ENCODE measurements around the gene WDR72.
"Not testable (repeated sequence)": the region's sequence is repeated elsewhere in the genome, so short reads cannot be mapped to it uniquely, and the experiment has no call there.

WDR72 gene

DNA sequence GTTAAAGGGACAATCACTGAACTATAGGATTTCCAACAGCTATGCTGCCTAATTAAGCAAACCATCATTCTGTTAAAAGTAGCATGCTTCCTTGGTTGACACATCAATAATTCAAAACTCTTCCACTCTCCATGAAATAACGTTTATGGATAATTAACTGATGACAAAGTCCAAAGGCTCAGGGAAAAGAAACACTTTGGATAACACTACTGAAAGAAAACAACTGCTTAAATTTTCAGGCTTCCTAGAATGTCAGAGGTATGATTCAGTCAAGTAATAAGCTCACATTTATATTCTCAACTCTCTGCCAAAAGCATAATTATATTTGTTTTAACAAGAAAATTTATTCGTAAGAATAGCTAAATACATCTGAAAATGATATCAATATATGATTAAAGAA, 49.6 kb downstream of the WDR72 start:
- Histone ChIP-seq H3K4me3 (ENCODE audit: low read length in 2 of 2) (no peak overlapping the region), H3K36me3 (ENCODE audit: control insufficient read depth in 2 of 2, insufficient read depth in 2 of 2, low read length in 2 of 2) (no peaks in the 10 kb centered on the region), H3K27ac (ENCODE audit: low read length) (no peak overlapping the region), H3K4me1 (ENCODE audit: control insufficient read depth, insufficient read depth, low read length) (no peaks in the 10 kb centered on the region), H3K27me3 (ENCODE audit: control insufficient read depth in 1 of 2, insufficient read depth in 2 of 2, low read length in 2 of 2) (no peaks in the 10 kb centered on the region), H3K9ac (ENCODE audit: low read length in 2 of 2) (no peak overlapping the region), H3K9me3 (ENCODE audit: control insufficient read depth in 2 of 2, low read length in 2 of 2) (no peaks in the 10 kb centered on the region)

- Histone ChIP-seq H3K27ac (ENCODE audit: low read length) (no peak overlapping the region), H3K9me3 (ENCODE audit: control insufficient read depth in 2 of 2, low read length in 2 of 2) (no peaks in the 10 kb centered on the region), H3K27me3 (ENCODE audit: control insufficient read depth in 1 of 2, insufficient read depth in 2 of 2, low read length in 2 of 2) (no peaks in the 10 kb centered on the region), H3K36me3 (ENCODE audit: control insufficient read depth in 2 of 2, insufficient read depth in 2 of 2, low read length in 2 of 2) (no peaks in the 10 kb centered on the region), H3K4me1 (ENCODE audit: control insufficient read depth, insufficient read depth, low read length) (no peaks in the 10 kb centered on the region), H3K4me3 (ENCODE audit: low read length in 2 of 2) (no peak overlapping the region), H3K9ac (ENCODE audit: low read length in 2 of 2) (no peak overlapping the region)
These were observed 64.1 kb downstream of the WDR72 start for GRCh38 chr15:53695365-53695764.

DNA sequence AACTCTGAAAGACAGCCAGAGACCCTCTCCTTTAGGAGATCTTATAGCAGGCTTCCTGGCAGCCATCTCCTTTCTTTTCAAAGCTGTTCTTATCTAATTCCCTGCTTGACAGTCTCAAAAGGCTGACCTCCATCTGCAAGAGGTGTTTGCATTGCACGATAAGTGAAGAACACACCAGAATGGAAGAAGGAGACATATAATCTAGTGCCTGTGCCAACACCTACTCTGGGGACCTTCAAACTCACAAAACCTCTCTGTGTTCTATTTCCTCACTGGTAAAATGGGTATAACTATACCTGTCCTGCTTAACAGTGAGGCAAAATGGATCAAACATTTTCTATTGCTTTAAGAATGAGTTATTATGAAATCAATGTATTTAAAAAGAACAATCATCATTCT, 65.0 kb downstream of the WDR72 start:
- Histone ChIP-seq H3K27ac (ENCODE audit: low read length) (no peak overlapping the region), H3K27me3 (ENCODE audit: control insufficient read depth in 1 of 2, insufficient read depth in 2 of 2, low read length in 2 of 2) (no peaks in the 10 kb centered on the region), H3K4me3 (ENCODE audit: low read length in 2 of 2) (peak overlapping the region in 1 of 2 donors; percentile 40), H3K4me1 (ENCODE audit: control insufficient read depth, insufficient read depth, low read length) (no peaks in the 10 kb centered on the region), H3K9ac (ENCODE audit: low read length in 2 of 2) (no peak overlapping the region), H3K9me3 (ENCODE audit: control insufficient read depth in 2 of 2, low read length in 2 of 2) (no peaks in the 10 kb centered on the region), H3K36me3 (ENCODE audit: control insufficient read depth in 2 of 2, insufficient read depth in 2 of 2, low read length in 2 of 2) (no peaks in the 10 kb centered on the region)

DNA sequence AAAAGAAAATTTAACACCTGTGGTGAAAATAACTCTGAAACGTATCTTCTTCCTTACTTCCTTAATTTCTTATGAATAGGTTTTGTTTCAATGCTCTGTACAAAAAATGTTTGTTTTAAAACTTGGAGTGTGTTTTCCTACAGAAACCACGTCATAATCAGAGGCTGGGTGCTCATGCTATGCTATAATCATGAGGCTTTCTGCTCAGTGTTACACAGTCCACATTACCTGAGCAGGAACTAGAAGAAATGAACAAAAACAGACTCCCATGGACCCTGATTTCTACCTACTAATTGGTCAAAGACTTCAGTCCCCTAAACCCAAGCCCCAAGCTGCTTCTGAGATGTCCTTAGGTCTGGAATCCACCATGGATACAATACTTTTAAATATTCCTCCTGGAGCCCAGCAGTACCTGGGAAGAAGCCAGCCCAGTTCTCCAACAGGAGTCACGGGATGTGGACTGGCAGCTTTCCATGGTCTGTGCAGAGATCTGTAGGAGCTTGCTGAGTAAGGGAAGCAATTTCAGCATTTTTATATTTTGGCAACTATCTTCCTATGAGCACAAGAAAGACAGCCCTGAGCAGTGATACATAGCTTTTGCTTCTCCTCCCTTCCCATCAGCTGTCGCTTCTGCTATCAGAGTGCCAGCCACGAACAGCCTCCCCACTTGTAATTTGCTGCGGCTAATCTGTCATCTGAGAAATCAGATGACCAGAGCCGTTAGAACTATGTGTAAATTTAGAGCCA, 65.6 kb downstream of the WDR72 start:
- Histone ChIP-seq H3K4me3 (ENCODE audit: low read length in 2 of 2) (peak overlapping the region in 1 of 2 donors; percentile 40), H3K27ac (ENCODE audit: low read length) (no peak overlapping the region), H3K9ac (ENCODE audit: low read length in 2 of 2) (no peak overlapping the region), H3K4me1 (ENCODE audit: control insufficient read depth, insufficient read depth, low read length) (no peaks in the 10 kb centered on the region), H3K9me3 (ENCODE audit: control insufficient read depth in 2 of 2, low read length in 2 of 2) (no peaks in the 10 kb centered on the region), H3K36me3 (ENCODE audit: control insufficient read depth in 2 of 2, insufficient read depth in 2 of 2, low read length in 2 of 2) (no peaks in the 10 kb centered on the region), H3K27me3 (ENCODE audit: control insufficient read depth in 1 of 2, insufficient read depth in 2 of 2, low read length in 2 of 2) (no peaks in the 10 kb centered on the region)

DNA sequence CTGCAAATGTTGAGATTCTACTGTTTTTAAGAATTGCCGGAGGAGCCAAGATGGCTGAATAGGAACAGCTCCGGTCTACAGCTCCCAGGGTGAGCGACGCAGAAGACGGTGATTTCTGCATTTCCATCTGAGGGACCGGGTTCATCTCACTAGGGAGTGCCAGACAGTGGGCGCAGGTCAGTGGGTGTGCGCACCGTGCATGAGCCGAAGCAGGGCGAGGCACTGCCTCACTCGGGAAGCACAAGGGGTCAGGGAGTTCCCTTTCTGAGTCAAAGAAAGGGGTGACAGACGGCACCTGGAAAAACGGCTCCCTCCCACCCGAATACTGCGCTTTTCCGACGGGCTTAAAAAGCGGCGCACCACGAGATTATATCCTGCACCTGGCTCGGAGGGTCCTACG, 75.3 kb downstream of the WDR72 start:
- H3K4me3 ChIP-seq (ENCODE audit: low read length in 2 of 2); H3K27me3 ChIP-seq (ENCODE audit: control insufficient read depth in 1 of 2, insufficient read depth in 2 of 2, low read length in 2 of 2): not testable (repeated sequence)

GRCh38 chr15:53681056-53681455, 78.4 kb downstream of the WDR72 start:
- H3K27me3 ChIP-seq (ENCODE audit: control insufficient read depth in 1 of 2, insufficient read depth in 2 of 2, low read length in 2 of 2), result no peaks in the 10 kb centered on the region
- no peak overlapping the region for H3K9ac ChIP-seq (ENCODE audit: low read length in 2 of 2)
- H3K9me3 ChIP-seq (ENCODE audit: control insufficient read depth in 2 of 2, low read length in 2 of 2), result no peaks in the 10 kb centered on the region
- H3K4me3 ChIP-seq (ENCODE audit: low read length in 2 of 2), result no peak overlapping the region
- H3K36me3 ChIP-seq (ENCODE audit: control insufficient read depth in 2 of 2, insufficient read depth in 2 of 2, low read length in 2 of 2), result no peaks in the 10 kb centered on the region
- no peaks in the 10 kb centered on the region for H3K4me1 ChIP-seq (ENCODE audit: control insufficient read depth, insufficient read depth, low read length)
- no peak overlapping the region for H3K27ac ChIP-seq (ENCODE audit: low read length)

More for the DNA sequence above, 75.3 kb downstream of the WDR72 start:
- H3K36me3 ChIP-seq (ENCODE audit: control insufficient read depth in 2 of 2, insufficient read depth in 2 of 2, low read length in 2 of 2); H3K9me3 ChIP-seq (ENCODE audit: control insufficient read depth in 2 of 2, low read length in 2 of 2); H3K9ac ChIP-seq (ENCODE audit: low read length in 2 of 2); H3K4me1 ChIP-seq (ENCODE audit: control insufficient read depth, insufficient read depth, low read length); H3K27ac ChIP-seq (ENCODE audit: low read length): not testable (repeated sequence)

DNA sequence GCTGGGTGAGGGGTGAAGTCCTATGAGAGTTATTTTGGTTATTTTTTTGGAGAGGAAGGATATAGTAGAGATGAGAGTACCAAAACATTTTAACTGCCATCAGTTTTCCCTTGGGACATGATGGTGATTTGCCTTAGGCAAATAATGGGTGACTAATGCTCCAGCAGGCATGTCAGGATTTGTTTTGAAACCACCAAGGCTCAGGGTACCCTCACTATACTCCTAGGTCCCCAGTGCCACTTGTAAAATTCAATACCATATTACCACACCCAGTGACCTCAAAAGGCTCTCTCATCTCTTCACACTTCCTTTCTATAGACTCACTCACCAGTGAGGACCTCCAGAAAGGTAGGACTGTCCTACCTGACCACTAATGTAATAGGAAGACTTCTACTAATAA, 83.6 kb downstream of the WDR72 start:
- Histone ChIP-seq H3K4me3 (ENCODE audit: low read length in 2 of 2) (no peak overlapping the region), H3K9me3 (ENCODE audit: control insufficient read depth in 2 of 2, low read length in 2 of 2) (no peaks in the 10 kb centered on the region), H3K27ac (ENCODE audit: low read length) (no peak overlapping the region), H3K27me3 (ENCODE audit: control insufficient read depth in 1 of 2, insufficient read depth in 2 of 2, low read length in 2 of 2) (no peaks in the 10 kb centered on the region), H3K9ac (ENCODE audit: low read length in 2 of 2) (no peak overlapping the region), H3K4me1 (ENCODE audit: control insufficient read depth, insufficient read depth, low read length) (no peaks in the 10 kb centered on the region), H3K36me3 (ENCODE audit: control insufficient read depth in 2 of 2, insufficient read depth in 2 of 2, low read length in 2 of 2) (no peaks in the 10 kb centered on the region)

DNA sequence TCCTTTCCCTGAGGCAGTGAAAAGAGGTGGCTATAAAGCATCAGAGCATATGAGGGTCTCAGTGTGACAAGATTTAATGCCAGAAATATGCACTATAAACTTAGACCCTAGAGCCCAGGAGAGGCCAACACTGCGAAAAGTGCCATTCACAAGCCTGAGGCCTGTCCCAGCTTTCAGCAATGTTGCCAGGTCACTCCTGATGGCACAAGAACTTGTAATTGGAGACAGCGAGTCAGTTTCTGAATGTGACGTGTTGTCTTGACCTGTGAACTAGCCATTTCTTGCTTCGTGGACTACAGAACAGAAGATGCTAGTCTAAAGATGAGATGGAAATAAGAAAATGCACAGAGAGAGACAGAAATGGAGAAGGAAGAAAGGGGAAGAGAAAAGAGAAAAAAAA, 87.9 kb downstream of the WDR72 start:
- no peaks in the 10 kb centered on the region for H3K9me3 ChIP-seq (ENCODE audit: control insufficient read depth in 2 of 2, low read length in 2 of 2)
- no peaks in the 10 kb centered on the region for H3K4me1 ChIP-seq (ENCODE audit: control insufficient read depth, insufficient read depth, low read length)
- no peak overlapping the region for H3K9ac ChIP-seq (ENCODE audit: low read length in 2 of 2)
- no peak overlapping the region for H3K27ac ChIP-seq (ENCODE audit: low read length)
- no peak overlapping the region for H3K4me3 ChIP-seq (ENCODE audit: low read length in 2 of 2)
- no peaks in the 10 kb centered on the region for H3K27me3 ChIP-seq (ENCODE audit: control insufficient read depth in 1 of 2, insufficient read depth in 2 of 2, low read length in 2 of 2)
- H3K36me3 ChIP-seq (ENCODE audit: control insufficient read depth in 2 of 2, insufficient read depth in 2 of 2, low read length in 2 of 2), result no peaks in the 10 kb centered on the region

GRCh38 chr15:53670701-53671100, 88.8 kb downstream of the WDR72 start:
- no peaks in the 10 kb centered on the region for H3K4me1 ChIP-seq (ENCODE audit: control insufficient read depth, insufficient read depth, low read length)
- no peaks in the 10 kb centered on the region for H3K9me3 ChIP-seq (ENCODE audit: control insufficient read depth in 2 of 2, low read length in 2 of 2)
- H3K27me3 ChIP-seq (ENCODE audit: control insufficient read depth in 1 of 2, insufficient read depth in 2 of 2, low read length in 2 of 2), result no peaks in the 10 kb centered on the region
- no peak overlapping the region for H3K9ac ChIP-seq (ENCODE audit: low read length in 2 of 2)
- no peak overlapping the region for H3K27ac ChIP-seq (ENCODE audit: low read length)
- H3K36me3 ChIP-seq (ENCODE audit: control insufficient read depth in 2 of 2, insufficient read depth in 2 of 2, low read length in 2 of 2), result no peaks in the 10 kb centered on the region
- no peak overlapping the region for H3K4me3 ChIP-seq (ENCODE audit: low read length in 2 of 2)

DNA sequence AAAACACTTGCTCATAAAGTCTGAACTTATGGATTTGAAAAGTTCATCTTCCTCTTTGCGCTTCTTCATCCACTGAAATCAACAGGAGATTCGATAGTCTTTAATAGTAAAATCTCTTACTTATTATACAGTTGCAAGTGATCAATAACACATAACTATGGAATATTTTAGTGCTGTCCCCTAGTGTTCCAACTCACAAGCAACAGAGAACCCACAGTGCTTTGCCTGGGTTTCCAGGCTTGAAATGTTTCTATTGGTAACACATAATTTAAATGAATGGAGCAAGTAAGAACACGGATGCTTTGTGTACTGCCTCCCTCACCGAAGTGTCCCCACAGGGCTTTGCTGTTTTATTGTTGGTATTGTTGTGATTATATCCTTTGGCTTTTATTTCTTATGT, 93.5 kb downstream of the WDR72 start:
- Histone ChIP-seq H3K9me3 (ENCODE audit: control insufficient read depth in 2 of 2, low read length in 2 of 2) (no peaks in the 10 kb centered on the region), H3K9ac (ENCODE audit: low read length in 2 of 2) (no peak overlapping the region), H3K4me3 (ENCODE audit: low read length in 2 of 2) (no peak overlapping the region), H3K36me3 (ENCODE audit: control insufficient read depth in 2 of 2, insufficient read depth in 2 of 2, low read length in 2 of 2) (no peaks in the 10 kb centered on the region), H3K27me3 (ENCODE audit: control insufficient read depth in 1 of 2, insufficient read depth in 2 of 2, low read length in 2 of 2) (no peaks in the 10 kb centered on the region), H3K27ac (ENCODE audit: low read length) (no peak overlapping the region), H3K4me1 (ENCODE audit: control insufficient read depth, insufficient read depth, low read length) (no peaks in the 10 kb centered on the region)

GRCh38 chr15:53658827-53659555, 100.5 kb downstream of the WDR72 start:
- no peaks in the 10 kb centered on the region for H3K4me1 ChIP-seq (ENCODE audit: control insufficient read depth, insufficient read depth, low read length)
- no peak overlapping the region for H3K4me3 ChIP-seq (ENCODE audit: low read length in 2 of 2)
- no peak overlapping the region for H3K27ac ChIP-seq (ENCODE audit: low read length)
- H3K9me3 ChIP-seq (ENCODE audit: control insufficient read depth in 2 of 2, low read length in 2 of 2), result no peaks in the 10 kb centered on the region
- H3K36me3 ChIP-seq (ENCODE audit: control insufficient read depth in 2 of 2, insufficient read depth in 2 of 2, low read length in 2 of 2), result no peaks in the 10 kb centered on the region
- no peaks in the 10 kb centered on the region for H3K27me3 ChIP-seq (ENCODE audit: control insufficient read depth in 1 of 2, insufficient read depth in 2 of 2, low read length in 2 of 2)
- H3K9ac ChIP-seq (ENCODE audit: low read length in 2 of 2), result no peak overlapping the region
